HCT116 (cell line): ENCODE results near the gene MINDY4B.

Experiments used
- EZH2 ChIP-seq: fragments of 200-600 bp; sonication (generic); IDR thresholded peaks from 2 replicates; pipeline ENCODE4 v1.6.1; 2017; ENCODE audit warnings: antibody characterized with exemption, mixed run types
- POLR2A ChIP-seq: IDR thresholded peaks from 2 replicates; pipeline ENCODE4 v1.7.0; 2011; ENCODE audit warnings: borderline replicate concordance; ENCODE audit not compliant: insufficient read depth, insufficient read length; ENCODE audit errors: extremely low read depth
- POLR2AphosphoS5 ChIP-seq: IDR thresholded peaks from 2 replicates; pipeline ENCODE4 v1.6.1; 2011; ENCODE audit warnings: mild to moderate bottlenecking, low read depth, low read length, moderate library complexity
- YY1 ChIP-seq: IDR thresholded peaks from 2 replicates; pipeline ENCODE4 v1.6.1; 2011; ENCODE audit warnings: low read length, low read depth, moderate library complexity, mild to moderate bottlenecking; ENCODE audit not compliant: insufficient replicate concordance; ENCODE audit errors: extremely low read depth
- TF ChIP-seq, protein P1 (sequence below): IDR thresholded peaks from 2 replicates; pipeline ENCODE4 v1.6.1; 2012
- TF ChIP-seq, protein P2 (sequence below), 3 experiments: fragments of 200-600 bp in 1 of 3; sonication (generic) in 1 of 3; IDR thresholded peaks in 2 of 3; conservative IDR thresholded peaks in 1 of 3; 2 replicates each; pipeline ENCODE4 v1.5.1; 2012 to 2017; ENCODE audit warnings: low read depth in 2 of 3, low read length in 2 of 3, antibody characterized with exemption in 1 of 3, borderline replicate concordance in 1 of 3, control low read depth in 1 of 3, mild to moderate bottlenecking in 1 of 3, mixed read lengths in 1 of 3, mixed run types in 1 of 3, moderate library complexity in 1 of 3; ENCODE audit not compliant: insufficient read depth in 1 of 3
- TF ChIP-seq, protein P3 (sequence below): IDR thresholded peaks from 2 replicates; pipeline ENCODE4 v1.6.1; 2012; ENCODE audit warnings: low read depth

DNA sequence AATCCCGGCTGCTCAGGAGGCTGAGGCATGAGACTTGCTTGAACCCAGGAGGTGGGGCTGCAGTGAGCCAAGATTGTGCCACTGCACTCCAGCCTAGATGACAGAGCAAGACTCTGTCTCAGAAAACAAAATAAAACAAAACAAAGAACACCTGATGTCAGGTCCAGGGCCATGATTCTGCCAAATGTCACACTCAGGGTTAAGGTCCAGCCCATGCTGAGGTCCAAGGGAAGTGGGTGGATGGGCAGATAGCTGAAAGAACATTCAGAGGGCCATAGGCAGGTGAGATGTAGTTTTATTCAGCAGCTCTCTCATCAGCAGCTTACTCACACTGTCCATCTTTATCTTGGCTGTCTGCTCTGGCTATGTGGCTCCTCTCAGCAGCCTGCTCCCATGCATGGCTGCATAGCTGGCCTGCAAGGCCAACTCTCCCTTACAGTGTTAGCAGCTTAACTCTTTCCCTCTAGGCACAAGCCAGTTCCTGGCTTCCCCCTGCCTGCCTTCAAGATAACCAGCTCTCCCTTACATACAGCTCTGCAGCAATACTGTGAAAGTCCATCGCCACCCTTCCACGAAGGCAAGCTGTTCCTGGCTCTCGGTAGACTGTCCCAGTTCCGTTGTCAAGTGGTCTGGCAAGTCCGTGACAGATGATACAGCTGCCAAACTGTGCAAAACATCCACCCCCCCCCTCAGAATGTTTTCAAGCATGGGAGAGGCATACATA is 79.9 kb downstream of the MINDY4B start:
- TF ChIP-seq, protein P1, sequence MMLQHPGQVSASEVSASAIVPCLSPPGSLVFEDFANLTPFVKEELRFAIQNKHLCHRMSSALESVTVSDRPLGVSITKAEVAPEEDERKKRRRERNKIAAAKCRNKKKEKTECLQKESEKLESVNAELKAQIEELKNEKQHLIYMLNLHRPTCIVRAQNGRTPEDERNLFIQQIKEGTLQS, result no peak
- TF ChIP-seq, protein P2, sequence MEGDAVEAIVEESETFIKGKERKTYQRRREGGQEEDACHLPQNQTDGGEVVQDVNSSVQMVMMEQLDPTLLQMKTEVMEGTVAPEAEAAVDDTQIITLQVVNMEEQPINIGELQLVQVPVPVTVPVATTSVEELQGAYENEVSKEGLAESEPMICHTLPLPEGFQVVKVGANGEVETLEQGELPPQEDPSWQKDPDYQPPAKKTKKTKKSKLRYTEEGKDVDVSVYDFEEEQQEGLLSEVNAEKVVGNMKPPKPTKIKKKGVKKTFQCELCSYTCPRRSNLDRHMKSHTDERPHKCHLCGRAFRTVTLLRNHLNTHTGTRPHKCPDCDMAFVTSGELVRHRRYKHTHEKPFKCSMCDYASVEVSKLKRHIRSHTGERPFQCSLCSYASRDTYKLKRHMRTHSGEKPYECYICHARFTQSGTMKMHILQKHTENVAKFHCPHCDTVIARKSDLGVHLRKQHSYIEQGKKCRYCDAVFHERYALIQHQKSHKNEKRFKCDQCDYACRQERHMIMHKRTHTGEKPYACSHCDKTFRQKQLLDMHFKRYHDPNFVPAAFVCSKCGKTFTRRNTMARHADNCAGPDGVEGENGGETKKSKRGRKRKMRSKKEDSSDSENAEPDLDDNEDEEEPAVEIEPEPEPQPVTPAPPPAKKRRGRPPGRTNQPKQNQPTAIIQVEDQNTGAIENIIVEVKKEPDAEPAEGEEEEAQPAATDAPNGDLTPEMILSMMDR (IDR thresholded peaks at IDR 0.05 in 2 of 3, conservative IDR thresholded peaks at IDR 0.05 in 1 of 3; ENCODE audit: borderline replicate concordance in 1 of 3, insufficient read depth in 1 of 3, low read depth in 2 of 3, low read length in 2 of 3), result no peak
- TF ChIP-seq YY1 (no peak), EZH2 (no peak), POLR2AphosphoS5 (no peak), POLR2A (no peak)
- TF ChIP-seq, protein P3, sequence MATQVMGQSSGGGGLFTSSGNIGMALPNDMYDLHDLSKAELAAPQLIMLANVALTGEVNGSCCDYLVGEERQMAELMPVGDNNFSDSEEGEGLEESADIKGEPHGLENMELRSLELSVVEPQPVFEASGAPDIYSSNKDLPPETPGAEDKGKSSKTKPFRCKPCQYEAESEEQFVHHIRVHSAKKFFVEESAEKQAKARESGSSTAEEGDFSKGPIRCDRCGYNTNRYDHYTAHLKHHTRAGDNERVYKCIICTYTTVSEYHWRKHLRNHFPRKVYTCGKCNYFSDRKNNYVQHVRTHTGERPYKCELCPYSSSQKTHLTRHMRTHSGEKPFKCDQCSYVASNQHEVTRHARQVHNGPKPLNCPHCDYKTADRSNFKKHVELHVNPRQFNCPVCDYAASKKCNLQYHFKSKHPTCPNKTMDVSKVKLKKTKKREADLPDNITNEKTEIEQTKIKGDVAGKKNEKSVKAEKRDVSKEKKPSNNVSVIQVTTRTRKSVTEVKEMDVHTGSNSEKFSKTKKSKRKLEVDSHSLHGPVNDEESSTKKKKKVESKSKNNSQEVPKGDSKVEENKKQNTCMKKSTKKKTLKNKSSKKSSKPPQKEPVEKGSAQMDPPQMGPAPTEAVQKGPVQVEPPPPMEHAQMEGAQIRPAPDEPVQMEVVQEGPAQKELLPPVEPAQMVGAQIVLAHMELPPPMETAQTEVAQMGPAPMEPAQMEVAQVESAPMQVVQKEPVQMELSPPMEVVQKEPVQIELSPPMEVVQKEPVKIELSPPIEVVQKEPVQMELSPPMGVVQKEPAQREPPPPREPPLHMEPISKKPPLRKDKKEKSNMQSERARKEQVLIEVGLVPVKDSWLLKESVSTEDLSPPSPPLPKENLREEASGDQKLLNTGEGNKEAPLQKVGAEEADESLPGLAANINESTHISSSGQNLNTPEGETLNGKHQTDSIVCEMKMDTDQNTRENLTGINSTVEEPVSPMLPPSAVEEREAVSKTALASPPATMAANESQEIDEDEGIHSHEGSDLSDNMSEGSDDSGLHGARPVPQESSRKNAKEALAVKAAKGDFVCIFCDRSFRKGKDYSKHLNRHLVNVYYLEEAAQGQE, result no peak
